ENCODE data around the gene RPS10.

DNA sequence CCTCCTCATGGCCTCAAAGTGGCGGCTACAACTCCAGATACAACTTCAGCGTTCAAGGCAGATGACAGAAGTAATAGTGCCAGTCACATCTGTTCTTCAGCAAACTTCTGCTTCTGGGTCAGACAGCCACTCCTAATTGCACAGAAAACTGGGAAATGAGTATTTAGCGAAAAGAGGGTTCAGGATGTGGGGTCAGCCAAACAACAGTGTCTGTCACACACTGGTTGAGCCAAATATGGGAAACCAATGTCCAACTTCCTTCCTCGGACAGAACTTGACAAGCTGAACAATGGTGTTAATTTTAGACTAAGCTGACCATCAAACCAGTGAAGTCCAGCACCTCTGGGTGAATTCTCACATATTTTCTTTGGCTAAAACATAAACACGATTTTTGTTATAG is 55.5 kb downstream of the RPS10 start:
- TF ChIP-seq POLR2AphosphoS5 (IDR thresholded peaks at IDR 0.05; ENCODE audit: low read depth) = no peak
- TF ChIP-seq, protein P1, sequence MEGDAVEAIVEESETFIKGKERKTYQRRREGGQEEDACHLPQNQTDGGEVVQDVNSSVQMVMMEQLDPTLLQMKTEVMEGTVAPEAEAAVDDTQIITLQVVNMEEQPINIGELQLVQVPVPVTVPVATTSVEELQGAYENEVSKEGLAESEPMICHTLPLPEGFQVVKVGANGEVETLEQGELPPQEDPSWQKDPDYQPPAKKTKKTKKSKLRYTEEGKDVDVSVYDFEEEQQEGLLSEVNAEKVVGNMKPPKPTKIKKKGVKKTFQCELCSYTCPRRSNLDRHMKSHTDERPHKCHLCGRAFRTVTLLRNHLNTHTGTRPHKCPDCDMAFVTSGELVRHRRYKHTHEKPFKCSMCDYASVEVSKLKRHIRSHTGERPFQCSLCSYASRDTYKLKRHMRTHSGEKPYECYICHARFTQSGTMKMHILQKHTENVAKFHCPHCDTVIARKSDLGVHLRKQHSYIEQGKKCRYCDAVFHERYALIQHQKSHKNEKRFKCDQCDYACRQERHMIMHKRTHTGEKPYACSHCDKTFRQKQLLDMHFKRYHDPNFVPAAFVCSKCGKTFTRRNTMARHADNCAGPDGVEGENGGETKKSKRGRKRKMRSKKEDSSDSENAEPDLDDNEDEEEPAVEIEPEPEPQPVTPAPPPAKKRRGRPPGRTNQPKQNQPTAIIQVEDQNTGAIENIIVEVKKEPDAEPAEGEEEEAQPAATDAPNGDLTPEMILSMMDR (IDR thresholded peaks at IDR 0.05; ENCODE audit: insufficient read depth, low read length) = no peak
- TF ChIP-seq, protein P2, sequence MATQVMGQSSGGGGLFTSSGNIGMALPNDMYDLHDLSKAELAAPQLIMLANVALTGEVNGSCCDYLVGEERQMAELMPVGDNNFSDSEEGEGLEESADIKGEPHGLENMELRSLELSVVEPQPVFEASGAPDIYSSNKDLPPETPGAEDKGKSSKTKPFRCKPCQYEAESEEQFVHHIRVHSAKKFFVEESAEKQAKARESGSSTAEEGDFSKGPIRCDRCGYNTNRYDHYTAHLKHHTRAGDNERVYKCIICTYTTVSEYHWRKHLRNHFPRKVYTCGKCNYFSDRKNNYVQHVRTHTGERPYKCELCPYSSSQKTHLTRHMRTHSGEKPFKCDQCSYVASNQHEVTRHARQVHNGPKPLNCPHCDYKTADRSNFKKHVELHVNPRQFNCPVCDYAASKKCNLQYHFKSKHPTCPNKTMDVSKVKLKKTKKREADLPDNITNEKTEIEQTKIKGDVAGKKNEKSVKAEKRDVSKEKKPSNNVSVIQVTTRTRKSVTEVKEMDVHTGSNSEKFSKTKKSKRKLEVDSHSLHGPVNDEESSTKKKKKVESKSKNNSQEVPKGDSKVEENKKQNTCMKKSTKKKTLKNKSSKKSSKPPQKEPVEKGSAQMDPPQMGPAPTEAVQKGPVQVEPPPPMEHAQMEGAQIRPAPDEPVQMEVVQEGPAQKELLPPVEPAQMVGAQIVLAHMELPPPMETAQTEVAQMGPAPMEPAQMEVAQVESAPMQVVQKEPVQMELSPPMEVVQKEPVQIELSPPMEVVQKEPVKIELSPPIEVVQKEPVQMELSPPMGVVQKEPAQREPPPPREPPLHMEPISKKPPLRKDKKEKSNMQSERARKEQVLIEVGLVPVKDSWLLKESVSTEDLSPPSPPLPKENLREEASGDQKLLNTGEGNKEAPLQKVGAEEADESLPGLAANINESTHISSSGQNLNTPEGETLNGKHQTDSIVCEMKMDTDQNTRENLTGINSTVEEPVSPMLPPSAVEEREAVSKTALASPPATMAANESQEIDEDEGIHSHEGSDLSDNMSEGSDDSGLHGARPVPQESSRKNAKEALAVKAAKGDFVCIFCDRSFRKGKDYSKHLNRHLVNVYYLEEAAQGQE (IDR thresholded peaks at IDR 0.05; ENCODE audit: insufficient replicate concordance, low read depth) = no peak
- TF ChIP-seq GABPA (IDR thresholded peaks at IDR 0.05; ENCODE audit: low read depth) = no peak

Data from HL-60 (cell line).